Measurements from ENCODE around the gene TBC1D2. TPM values are rescaled to one million over a fixed set of nuclear protein-coding genes. Genes with fewer than 3 reads are reported as not detected.

Gene TBC1D2
- total RNA-seq, 2 donors from 2014 or later: 3.3 to 4.7 TPM

DNA sequence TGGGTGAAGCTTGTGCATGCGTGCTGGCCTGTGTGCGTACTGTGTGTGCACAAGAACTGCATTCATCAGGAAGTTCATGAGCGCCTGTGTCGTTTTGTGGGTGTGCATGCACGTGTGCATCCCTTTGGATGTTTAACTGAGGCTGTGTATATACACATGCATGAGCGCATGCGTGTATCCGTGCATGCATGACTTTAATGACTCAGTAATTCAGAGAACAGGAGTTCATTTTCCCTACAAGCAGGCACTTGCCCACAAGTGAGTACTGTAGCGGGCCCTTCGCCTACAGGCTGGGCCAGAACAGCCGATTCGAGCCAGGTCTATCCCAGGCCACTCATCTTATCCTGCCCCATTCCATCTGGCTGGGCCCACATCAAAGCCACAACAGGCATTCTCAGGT, 92.8 kb downstream of the TBC1D2 start:
- H3K9me3 ChIP-seq: no peaks in the 10 kb centered on the region
- 92 to 97% methylated on average over 10 to 12 of the region's 12 CpGs for WGBS, 2 donors

DNA sequence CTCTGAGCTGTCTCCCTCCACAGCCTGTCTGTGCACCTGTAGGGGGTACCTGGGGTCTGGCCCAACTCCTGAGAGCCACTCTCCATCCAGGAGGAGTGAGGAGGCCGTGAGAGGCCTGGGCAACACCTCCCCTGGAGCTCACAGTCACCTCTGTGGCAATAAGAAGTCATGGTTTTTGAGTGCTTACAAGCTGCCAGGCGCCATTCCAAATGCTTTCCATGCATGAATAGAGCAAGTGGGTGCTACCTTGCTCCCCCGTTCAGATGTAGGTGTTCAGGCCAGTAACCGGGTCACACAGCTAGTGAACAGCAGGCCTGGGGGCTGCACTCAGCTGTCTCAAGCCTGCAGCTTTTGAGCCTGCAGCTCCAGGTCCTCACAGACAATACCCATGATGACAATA, 93.6 kb downstream of the TBC1D2 start:
- H3K27me3 ChIP-seq: no peaks in the 10 kb centered on the region
- 88% methylated on average over 4 of the region's 4 CpGs; no CpG with 5 or more reads in 1 of the 2 donors for WGBS, 2 donors
- H3K27ac ChIP-seq: no peak overlapping the region
- DNase-seq: no peak
- no peaks in the 10 kb centered on the region for H3K4me1 ChIP-seq
- H3K36me3 ChIP-seq (replicated peaks in 1 of 2; ENCODE audit: insufficient read depth in 1 of 2, low read depth in 2 of 2): no peaks in the 10 kb centered on the region
- TF ChIP-seq POLR2A (IDR thresholded peaks at IDR 0.05): no peak
- TF ChIP-seq, protein P1, sequence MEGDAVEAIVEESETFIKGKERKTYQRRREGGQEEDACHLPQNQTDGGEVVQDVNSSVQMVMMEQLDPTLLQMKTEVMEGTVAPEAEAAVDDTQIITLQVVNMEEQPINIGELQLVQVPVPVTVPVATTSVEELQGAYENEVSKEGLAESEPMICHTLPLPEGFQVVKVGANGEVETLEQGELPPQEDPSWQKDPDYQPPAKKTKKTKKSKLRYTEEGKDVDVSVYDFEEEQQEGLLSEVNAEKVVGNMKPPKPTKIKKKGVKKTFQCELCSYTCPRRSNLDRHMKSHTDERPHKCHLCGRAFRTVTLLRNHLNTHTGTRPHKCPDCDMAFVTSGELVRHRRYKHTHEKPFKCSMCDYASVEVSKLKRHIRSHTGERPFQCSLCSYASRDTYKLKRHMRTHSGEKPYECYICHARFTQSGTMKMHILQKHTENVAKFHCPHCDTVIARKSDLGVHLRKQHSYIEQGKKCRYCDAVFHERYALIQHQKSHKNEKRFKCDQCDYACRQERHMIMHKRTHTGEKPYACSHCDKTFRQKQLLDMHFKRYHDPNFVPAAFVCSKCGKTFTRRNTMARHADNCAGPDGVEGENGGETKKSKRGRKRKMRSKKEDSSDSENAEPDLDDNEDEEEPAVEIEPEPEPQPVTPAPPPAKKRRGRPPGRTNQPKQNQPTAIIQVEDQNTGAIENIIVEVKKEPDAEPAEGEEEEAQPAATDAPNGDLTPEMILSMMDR (IDR thresholded peaks at IDR 0.05): no peak
- ATAC-seq: no peak
- H3K4me3 ChIP-seq: no peak overlapping the region
- no peaks in the 10 kb centered on the region for H3K9me3 ChIP-seq
- intact Hi-C loops (cut with DNase I): no loop called here

More for the DNA sequence above, 92.8 kb downstream of the TBC1D2 start:
- Histone ChIP-seq H3K27ac (no peak overlapping the region), H3K27me3 (no peaks in the 10 kb centered on the region), H3K36me3 (replicated peaks in 1 of 2; ENCODE audit: insufficient read depth in 1 of 2, low read depth in 2 of 2) (no peaks in the 10 kb centered on the region), H3K4me3 (no peak overlapping the region), H3K4me1 (no peaks in the 10 kb centered on the region)
- intact Hi-C loops (cut with DNase I): no loop called here
- TF ChIP-seq, protein P1 (IDR thresholded peaks at IDR 0.05): no peak
- TF ChIP-seq POLR2A (IDR thresholded peaks at IDR 0.05): no peak
- ATAC-seq (no peak), DNase-seq (no peak)

DNA sequence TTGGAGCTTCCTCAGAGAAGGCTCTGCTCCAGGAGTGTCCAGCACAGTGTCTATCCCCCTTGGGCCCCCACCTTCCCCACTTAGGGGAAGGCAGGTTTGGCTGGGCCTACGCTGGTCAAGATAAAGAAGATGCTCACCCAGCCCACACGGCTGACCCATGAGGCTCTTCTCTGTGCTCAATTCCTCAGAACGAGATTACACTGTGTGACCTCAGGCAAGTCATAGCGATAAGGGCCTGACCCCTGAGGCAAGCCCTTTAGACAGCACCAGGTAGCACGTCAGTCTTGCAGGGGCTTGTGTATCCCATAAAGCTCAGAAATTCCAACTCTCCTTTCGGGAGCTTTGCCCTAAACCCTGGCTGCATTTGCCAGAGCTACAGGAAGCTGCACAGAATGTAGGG, 95.7 kb downstream of the TBC1D2 start:
- intact Hi-C loops (cut with DNase I): no loop called here

DNA sequence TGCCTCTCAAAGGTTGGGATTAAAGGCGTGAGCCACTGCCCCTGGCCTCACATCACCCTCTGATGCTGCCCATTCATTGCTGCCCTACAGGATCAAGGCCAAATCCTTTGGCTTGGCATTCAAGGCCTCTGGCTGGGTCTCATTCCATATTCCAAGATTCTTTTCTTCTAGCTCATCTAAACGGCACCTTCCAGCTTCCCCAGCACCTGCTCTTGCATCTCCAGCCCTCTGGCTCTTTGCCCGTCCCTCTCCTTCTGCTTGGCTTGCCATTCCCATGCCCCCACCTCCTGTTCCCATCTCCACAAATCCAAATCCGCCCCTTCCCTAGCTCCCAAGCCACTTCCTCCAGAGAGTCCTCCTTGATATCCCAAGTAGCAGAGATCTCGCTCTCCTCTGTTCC, 96.1 kb downstream of the TBC1D2 start:
- Histone ChIP-seq H3K4me1 (no peaks in the 10 kb centered on the region), H3K36me3 (replicated peaks in 1 of 2; ENCODE audit: insufficient read depth in 1 of 2, low read depth in 2 of 2) (no peaks in the 10 kb centered on the region), H3K27me3 (no peaks in the 10 kb centered on the region), H3K27ac (no peak overlapping the region), H3K9me3 (no peaks in the 10 kb centered on the region), H3K4me3 (no peak overlapping the region)
- ATAC-seq (no peak), DNase-seq (no peak)
- intact Hi-C loops (cut with DNase I): no loop called here
- TF ChIP-seq POLR2A (IDR thresholded peaks at IDR 0.05): no peak
- TF ChIP-seq, protein P1 (IDR thresholded peaks at IDR 0.05): no peak
- WGBS, 2 donors: 82 to 83% methylated on average over 5 of the region's 5 CpGs

More for the DNA sequence above, 95.7 kb downstream of the TBC1D2 start:
- no peaks in the 10 kb centered on the region for H3K27me3 ChIP-seq
- no peaks in the 10 kb centered on the region for H3K36me3 ChIP-seq (replicated peaks in 1 of 2; ENCODE audit: insufficient read depth in 1 of 2, low read depth in 2 of 2)
- TF ChIP-seq, protein P1 (IDR thresholded peaks at IDR 0.05): no peak
- TF ChIP-seq POLR2A (IDR thresholded peaks at IDR 0.05): no peak
- H3K9me3 ChIP-seq: no peaks in the 10 kb centered on the region
- no peak overlapping the region for H3K4me3 ChIP-seq
- 88 to 92% methylated on average over 6 of the region's 6 CpGs for WGBS, 2 donors
- DNase-seq: no peak
- no peak overlapping the region for H3K27ac ChIP-seq
- no peaks in the 10 kb centered on the region for H3K4me1 ChIP-seq
- ATAC-seq: no peak

DNA sequence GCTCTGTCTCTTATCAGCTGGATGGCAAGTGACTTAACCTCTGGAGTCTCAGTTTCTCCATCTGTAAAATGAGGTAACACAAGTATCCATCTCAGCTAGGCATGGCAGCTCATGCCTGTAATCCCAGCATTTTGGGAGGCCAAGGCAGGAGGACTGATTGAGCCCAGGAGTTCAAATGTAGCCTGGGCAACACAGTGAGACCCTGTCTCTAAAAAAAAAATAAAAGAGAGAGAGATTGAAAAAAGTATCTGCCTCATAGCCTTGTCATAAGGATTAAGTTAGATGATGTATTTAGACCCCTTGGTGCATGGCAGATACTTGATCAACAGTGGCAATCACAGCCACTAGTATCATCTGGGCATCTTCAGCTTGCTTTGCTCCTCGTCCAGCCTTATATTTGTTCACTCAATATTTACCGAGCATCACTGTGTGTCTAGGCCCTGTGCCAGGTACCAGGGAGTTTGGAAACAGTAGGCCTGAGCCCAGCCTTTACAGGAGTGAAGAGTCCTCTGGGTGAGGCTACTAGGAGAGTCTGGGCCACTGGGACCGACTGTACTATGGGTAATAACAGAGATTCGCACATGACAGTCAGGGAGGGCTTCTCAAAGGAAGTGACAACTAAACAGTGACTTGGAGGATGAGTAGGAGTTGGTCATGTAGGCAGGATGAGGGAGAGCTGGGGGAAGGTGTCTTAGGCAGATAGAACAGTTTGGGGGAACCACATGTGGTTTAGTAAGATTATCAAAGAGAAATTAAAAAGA, 97.2 kb downstream of the TBC1D2 start:
- no peak overlapping the region for H3K27ac ChIP-seq
- WGBS, 2 donors: 37 to 40% methylated on average over 4 of the region's 4 CpGs
- no peaks in the 10 kb centered on the region for H3K36me3 ChIP-seq (replicated peaks in 1 of 2; ENCODE audit: insufficient read depth in 1 of 2, low read depth in 2 of 2)
- no peaks in the 10 kb centered on the region for H3K27me3 ChIP-seq
- H3K4me3 ChIP-seq: no peak overlapping the region
- H3K4me1 ChIP-seq: no peaks in the 10 kb centered on the region
- DNase-seq (peak; percentile 45 to 73 (median 66)), ATAC-seq (peak; percentile 33)
- TF ChIP-seq, protein P1 (IDR thresholded peaks at IDR 0.05): no peak
- TF ChIP-seq POLR2A (IDR thresholded peaks at IDR 0.05): no peak
- intact Hi-C loops (cut with DNase I): no loop called here
- no peaks in the 10 kb centered on the region for H3K9me3 ChIP-seq

Data from body of pancreas (tissue), 4 donors.